HFFc6 (cell line): ENCODE results near the gene TMEM135. TPM values are rescaled to one million over a fixed set of nuclear protein-coding genes. Genes with fewer than 3 reads are reported as not detected.

Experiments
- DNase-seq: peaks from one replicate; pipeline ENCODE4 v3.0.0-alpha.2; 2018
- H3K27ac Mint-ChIP-seq: 2 replicates; pipeline ENCODE4 v1.8.0; 2020; ENCODE audit warnings: mild to moderate bottlenecking, mixed read lengths
- H3K27me3 Mint-ChIP-seq: 2 replicates; pipeline ENCODE4 v1.8.0; 2021; ENCODE audit warnings: mild to moderate bottlenecking, moderate library complexity, mixed read lengths; ENCODE audit not compliant: insufficient read depth
- H3K36me3 Mint-ChIP-seq: 2 replicates; pipeline ENCODE4 v1.8.0; 2021; ENCODE audit warnings: low read depth, mixed read lengths
- H3K4me1 Mint-ChIP-seq: 2 replicates; pipeline ENCODE4 v1.8.0; 2020; ENCODE audit warnings: low read depth, mixed read lengths
- H3K4me3 Mint-ChIP-seq: 2 replicates; pipeline ENCODE4 v1.8.0; 2020; ENCODE audit warnings: mild to moderate bottlenecking, moderate library complexity, mixed read lengths
- H3K9me3 Mint-ChIP-seq: 2 replicates; pipeline ENCODE4 v1.8.0; 2020; ENCODE audit warnings: mild to moderate bottlenecking, mixed read lengths
- CTCF ChIP-seq: fragments of 200-600 bp; sonication (generic); IDR thresholded peaks from 2 replicates; pipeline ENCODE4 v1.5.0; 2021; ENCODE audit warnings: antibody characterized with exemption, mild to moderate bottlenecking
- total RNA-seq, 6 experiments: library from RNA; stranded (reverse); fragmentation: NEBNext Ultra II Directional; extraction: Animal tissue kit (Norgen Biotek cat#: 25700); gene quantifications; 2 replicates in 1 of 6; 3 replicates in 5 of 6; pipeline ENCODE4 v1.2.3, GENCODE V29; 2021

Gene TMEM135
- total RNA-seq, 6 experiments from 2014 or later, result 13.1 to 28.3 (median 20.5) TPM

- peaks cover 23% of the 10 kb centered on the region for H3K4me1 Mint-ChIP-seq
- no peaks in the 10 kb centered on the region for H3K36me3 Mint-ChIP-seq
- no peak overlapping the region for H3K4me3 Mint-ChIP-seq
- no peak for TF ChIP-seq CTCF
- no peaks in the 10 kb centered on the region for H3K9me3 Mint-ChIP-seq
- no peak for DNase-seq
- no peak overlapping the region for H3K27ac Mint-ChIP-seq
- peaks cover 3% of the 10 kb centered on the region for H3K27me3 Mint-ChIP-seq
Measured at GRCh38 chr11:87351676-87352075, 313.9 kb downstream of the TMEM135 start.

DNA sequence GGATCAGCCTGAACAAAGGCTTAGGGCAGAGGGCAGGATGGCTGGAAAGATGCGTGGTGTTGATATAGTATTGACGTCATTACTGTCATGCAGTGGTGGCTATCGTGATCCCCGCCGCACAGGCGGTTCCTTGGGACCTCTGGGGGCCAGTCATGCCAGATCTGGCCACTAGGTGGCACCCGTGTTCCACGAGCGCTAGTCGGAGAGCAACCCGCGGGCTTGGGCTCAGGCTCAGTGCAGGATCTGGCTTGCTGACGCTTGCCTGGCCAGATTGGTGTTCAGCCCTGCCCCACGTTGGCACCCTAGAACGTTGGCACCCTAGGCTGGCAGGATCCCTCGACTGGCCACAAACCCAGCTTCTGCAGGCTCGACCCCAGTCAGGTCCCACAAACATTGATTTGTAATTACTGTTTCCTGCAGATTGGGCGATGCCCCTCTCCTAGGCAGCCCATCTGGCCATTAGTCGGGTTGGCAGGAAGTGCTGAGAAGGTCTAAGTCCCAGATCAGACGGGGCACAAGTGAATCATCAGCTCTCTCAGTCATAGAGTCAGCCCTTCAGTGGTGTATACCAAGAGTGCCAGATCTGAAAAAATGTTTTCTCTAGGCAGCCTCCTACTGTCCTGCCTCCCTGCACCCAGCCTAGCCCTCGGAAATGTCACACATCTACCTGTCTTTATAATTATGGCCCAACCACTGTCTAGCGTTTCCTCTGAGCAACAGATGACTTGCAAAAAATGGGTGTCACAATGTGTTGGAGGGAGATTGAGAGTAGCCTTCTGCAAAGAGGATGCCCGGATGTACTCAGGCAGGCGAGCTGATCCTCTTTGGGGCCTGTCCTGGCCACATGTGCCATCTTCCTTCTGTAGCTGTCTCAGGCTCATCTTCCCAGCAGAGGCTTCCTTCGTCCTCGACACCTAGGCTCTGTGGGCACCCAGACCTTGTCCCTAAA, 315.3 kb downstream of the TMEM135 start:
- TF ChIP-seq CTCF, result peak; percentile 100
- Mint-ChIP-seq H3K27me3 (peaks cover 3% of the 10 kb centered on the region), H3K4me3 (peak overlapping the region; percentile 16; the same call in 1 of the 2 replicates), H3K27ac (peak overlapping the region; percentile 45), H3K4me1 (peaks cover 23% of the 10 kb centered on the region), H3K9me3 (no peaks in the 10 kb centered on the region), H3K36me3 (no peaks in the 10 kb centered on the region)
- DNase-seq, result peak; percentile 67

GRCh38 chr11:87353771-87354345, 316.1 kb downstream of the TMEM135 start:
- no peak for TF ChIP-seq CTCF
- peaks cover 3% of the 10 kb centered on the region for H3K27me3 Mint-ChIP-seq
- DNase-seq, result no peak
- no peaks in the 10 kb centered on the region for H3K36me3 Mint-ChIP-seq
- H3K27ac Mint-ChIP-seq, result peak overlapping the region; percentile 45; the same call in 1 of the 2 replicates
- peaks cover 23% of the 10 kb centered on the region for H3K4me1 Mint-ChIP-seq
- no peak overlapping the region for H3K4me3 Mint-ChIP-seq
- H3K9me3 Mint-ChIP-seq, result no peaks in the 10 kb centered on the region

GRCh38 chr11:87355596-87355995, 317.9 kb downstream of the TMEM135 start:
- Mint-ChIP-seq H3K27me3 (peaks cover 5% of the 10 kb centered on the region), H3K27ac (no peak overlapping the region), H3K4me1 (peaks cover 16% of the 10 kb centered on the region)

DNA sequence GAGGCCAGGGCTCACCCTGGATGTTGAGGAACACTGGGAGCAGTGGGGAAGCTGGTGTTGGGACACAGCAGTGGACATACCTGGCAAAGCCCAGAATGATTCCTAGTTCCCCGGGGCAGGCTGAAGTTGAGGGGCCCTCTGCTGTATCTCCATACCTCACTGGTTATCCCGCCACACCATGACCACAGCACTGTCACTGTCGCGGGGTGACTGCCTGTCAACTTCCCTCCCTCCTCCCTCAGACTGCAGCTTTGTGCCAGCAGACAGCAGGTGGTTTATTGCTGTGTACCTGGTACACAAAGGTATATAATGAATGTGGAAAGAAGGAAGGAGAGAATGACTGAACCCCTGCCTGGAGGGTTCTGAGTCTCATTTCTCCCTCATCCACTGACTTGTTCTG, 318.7 kb downstream of the TMEM135 start:
- no peak overlapping the region for H3K4me3 Mint-ChIP-seq
- no peaks in the 10 kb centered on the region for H3K9me3 Mint-ChIP-seq
- DNase-seq, result no peak
- H3K36me3 Mint-ChIP-seq, result no peaks in the 10 kb centered on the region
- peaks cover 16% of the 10 kb centered on the region for H3K4me1 Mint-ChIP-seq
- no peak overlapping the region for H3K27ac Mint-ChIP-seq
- peaks cover 8% of the 10 kb centered on the region for H3K27me3 Mint-ChIP-seq
- TF ChIP-seq CTCF, result no peak

More at GRCh38 chr11:87355596-87355995, 317.9 kb downstream of the TMEM135 start:
- DNase-seq, result no peak
- Mint-ChIP-seq H3K9me3 (no peaks in the 10 kb centered on the region), H3K4me3 (no peak overlapping the region), H3K36me3 (no peaks in the 10 kb centered on the region)
- TF ChIP-seq CTCF, result no peak
